Activated T-helper 17 cell treated with anti-CD3 and anti-CD28 coated beads, Interleukin-2, amount 50 U/mL, for 72 hours (primary cell): ENCODE measurements around the gene SLC1A5. TPM values are rescaled to one million over a fixed set of nuclear protein-coding genes. Genes with fewer than 3 reads are reported as not detected.
"Not testable (repeated sequence)": the region's sequence is repeated elsewhere in the genome, so short reads cannot be mapped to it uniquely, and the experiment has no call there.

ENCODE experiments used
- ATAC-seq: fragments of 150-1000 bp; cut with Tn5 transposase; replicated peaks from 2 replicates; pipeline ENCODE4 v1.10.0; 2021; ENCODE audit warnings: mild to moderate bottlenecking, moderate library complexity
- H3K27ac Mint-ChIP-seq: one replicate; pipeline ENCODE4 v1.8.0; 2022; ENCODE audit warnings: mixed read lengths
- H3K27me3 Mint-ChIP-seq: one replicate; pipeline ENCODE4 v1.8.0; 2022; ENCODE audit warnings: mixed read lengths
- H3K36me3 Mint-ChIP-seq: one replicate; pipeline ENCODE4 v1.8.0; 2022; ENCODE audit warnings: low read depth, mild to moderate bottlenecking, mixed read lengths
- H3K4me1 Mint-ChIP-seq: one replicate; pipeline ENCODE4 v1.8.0; 2022; ENCODE audit warnings: mixed read lengths
- H3K4me3 Mint-ChIP-seq: one replicate; pipeline ENCODE4 v1.8.0; 2022; ENCODE audit warnings: mild to moderate bottlenecking, mixed read lengths
- H3K9me3 Mint-ChIP-seq: one replicate; pipeline ENCODE4 v1.8.0; 2022; ENCODE audit warnings: mixed read lengths
- total RNA-seq, 2 donors: library from RNA; stranded (reverse); gene quantifications; one replicate each; pipeline ENCODE4 v1.2.3, GENCODE V29; 2022

Gene SLC1A5
- total RNA-seq, 2 donors from 2014 or later, result 119 to 221 TPM

DNA sequence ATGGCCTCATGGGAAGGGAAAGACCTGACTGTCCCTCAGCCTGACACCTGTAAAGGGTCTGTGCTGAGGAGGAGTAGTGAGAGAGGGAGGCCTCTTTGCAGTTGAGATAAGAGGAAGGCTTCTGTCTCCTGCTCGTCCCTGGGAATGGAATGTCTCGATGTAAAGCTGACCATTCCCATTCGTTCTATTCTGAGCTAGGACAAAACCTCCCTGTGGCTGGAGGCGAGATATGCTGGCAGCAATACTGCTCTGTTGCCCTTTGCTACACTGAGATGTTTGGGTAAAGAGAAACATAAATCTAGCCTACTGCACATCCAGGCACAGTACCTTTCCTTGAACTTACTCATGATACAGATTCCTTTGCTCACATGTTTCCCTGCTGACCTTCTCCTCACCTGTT, 19.6 kb downstream of the SLC1A5 start:
- not testable (repeated sequence) for H3K27ac Mint-ChIP-seq, H3K4me3 Mint-ChIP-seq, H3K36me3 Mint-ChIP-seq, H3K27me3 Mint-ChIP-seq, ATAC-seq, H3K9me3 Mint-ChIP-seq, H3K4me1 Mint-ChIP-seq

DNA sequence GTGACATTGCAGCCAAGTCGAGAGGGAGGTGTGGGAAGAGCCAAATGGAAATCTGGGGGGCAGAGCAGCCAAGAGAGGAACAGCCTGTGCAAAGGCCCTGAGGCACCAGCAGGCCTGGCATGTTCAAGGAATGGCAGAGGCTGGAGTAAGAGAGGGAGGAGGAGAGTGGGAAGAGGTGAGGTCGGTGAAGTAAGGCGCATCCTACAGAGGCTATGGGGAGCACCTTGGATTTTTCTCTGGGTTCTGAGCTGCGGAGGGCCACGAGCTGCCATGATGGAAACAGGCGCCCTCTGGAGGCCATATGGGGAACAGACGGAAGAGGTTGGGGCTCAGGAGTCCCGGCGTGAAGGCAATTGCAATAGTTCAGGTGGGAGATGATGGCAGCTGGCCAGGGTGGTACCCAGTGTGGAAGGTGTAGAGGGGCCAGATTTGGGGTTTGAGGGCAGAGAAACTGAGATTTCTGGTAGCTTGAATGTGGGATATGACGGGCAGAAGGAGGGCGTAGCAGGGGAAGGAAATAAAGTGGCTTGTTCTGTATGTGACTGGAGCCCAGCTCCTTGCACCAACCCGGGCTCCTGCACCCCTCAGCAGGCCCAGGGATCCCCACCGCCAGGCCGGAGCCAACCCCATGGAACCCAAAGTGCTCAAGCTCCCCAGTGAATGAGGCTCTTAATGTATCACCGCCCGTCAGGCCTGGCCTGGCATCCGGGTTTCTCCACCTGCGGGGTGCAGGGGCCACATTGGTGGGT, 21.7 kb downstream of the SLC1A5 start:
- H3K4me1 Mint-ChIP-seq, result peaks cover 6% of the 10 kb centered on the region
- H3K27me3 Mint-ChIP-seq, result no peaks in the 10 kb centered on the region
- no peak overlapping the region for H3K27ac Mint-ChIP-seq
- ATAC-seq, result peak; percentile 88
- no peak overlapping the region for H3K4me3 Mint-ChIP-seq
- no peaks in the 10 kb centered on the region for H3K9me3 Mint-ChIP-seq
- no peaks in the 10 kb centered on the region for H3K36me3 Mint-ChIP-seq

DNA sequence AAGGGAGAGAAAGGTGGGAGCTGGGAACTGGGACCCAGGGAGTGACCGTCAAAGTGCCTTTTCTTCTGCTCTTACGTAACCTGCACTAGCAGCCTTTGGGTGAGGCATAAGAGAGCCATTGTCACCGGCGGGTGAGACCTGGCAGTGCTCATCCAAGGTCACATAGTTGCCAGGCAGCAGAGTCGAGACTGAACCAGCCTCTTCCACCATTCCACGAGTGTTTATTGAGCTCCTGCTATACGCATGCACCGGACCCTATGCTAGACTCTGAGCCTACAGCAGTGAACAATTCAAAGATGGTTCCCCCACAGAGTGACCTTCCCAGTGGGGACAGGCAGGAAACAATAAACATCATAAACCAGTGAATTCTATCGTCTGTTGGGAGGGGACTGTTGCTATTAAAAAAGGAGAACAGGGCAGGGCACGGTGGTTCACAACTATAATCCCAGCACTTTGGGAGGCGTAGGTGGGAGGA, 23.5 kb downstream of the SLC1A5 start:
- no peak for ATAC-seq
- no peak overlapping the region for H3K27ac Mint-ChIP-seq
- no peaks in the 10 kb centered on the region for H3K27me3 Mint-ChIP-seq

DNA sequence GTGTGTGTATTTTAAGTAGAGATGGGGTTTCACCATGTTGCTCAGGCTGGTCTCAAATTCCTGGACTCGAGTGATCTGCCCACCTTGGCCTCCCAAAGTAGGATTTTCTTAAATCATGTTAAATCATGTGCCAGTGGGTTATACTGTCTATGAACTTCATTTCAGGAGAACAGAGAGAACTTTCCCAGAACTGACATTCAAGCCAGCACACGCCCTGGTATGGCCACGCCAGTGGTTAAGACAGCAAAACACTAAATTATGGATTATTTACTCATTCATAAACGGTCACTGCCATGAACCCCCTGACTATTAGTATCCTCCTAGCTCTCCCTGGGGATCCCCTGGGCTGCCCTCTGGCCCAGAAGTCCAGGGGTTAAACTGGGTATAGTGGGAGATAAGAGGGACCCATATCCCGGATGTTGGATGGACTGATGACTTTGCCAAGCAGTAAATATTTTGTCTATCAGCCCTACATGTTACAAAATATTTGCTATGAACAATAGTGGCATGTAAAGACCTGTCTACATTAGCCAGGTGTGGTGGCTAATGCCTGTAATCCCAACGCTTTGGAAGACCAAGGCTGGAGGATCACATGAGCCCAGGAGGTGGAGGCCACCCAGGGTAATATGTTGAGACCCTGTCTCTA, 26.0 kb downstream of the SLC1A5 start:
- no peak for ATAC-seq
- Mint-ChIP-seq H3K9me3 (no peaks in the 10 kb centered on the region), H3K27me3 (no peaks in the 10 kb centered on the region), H3K36me3 (no peaks in the 10 kb centered on the region), H3K4me3 (no peak overlapping the region), H3K4me1 (peaks cover 6% of the 10 kb centered on the region), H3K27ac (no peak overlapping the region)

More for the DNA sequence above, 23.5 kb downstream of the SLC1A5 start:
- H3K4me3 Mint-ChIP-seq, result no peak overlapping the region
- H3K36me3 Mint-ChIP-seq, result no peaks in the 10 kb centered on the region
- H3K4me1 Mint-ChIP-seq, result peaks cover 6% of the 10 kb centered on the region
- H3K9me3 Mint-ChIP-seq, result no peaks in the 10 kb centered on the region

DNA sequence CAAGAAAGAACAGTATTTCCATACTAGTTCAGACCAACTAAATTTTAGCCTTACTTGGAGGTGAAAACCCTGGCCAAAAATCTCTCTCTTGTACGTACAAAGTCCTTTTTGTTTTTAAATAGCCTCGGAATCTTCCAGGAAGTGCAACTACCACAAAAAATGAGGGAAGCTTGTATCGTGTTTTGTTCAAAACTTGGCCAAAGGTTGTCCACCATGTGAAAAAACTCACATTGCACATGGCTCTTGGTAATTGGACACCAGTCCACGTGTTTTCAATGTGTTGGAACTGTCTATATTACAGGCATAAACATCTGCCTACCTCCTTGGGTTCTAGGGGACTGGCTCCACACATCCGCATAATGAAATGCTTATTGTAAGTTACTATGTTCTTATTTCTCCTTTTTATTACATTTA, 27.0 kb downstream of the SLC1A5 start:
- Mint-ChIP-seq H3K36me3 (no peaks in the 10 kb centered on the region), H3K27ac (no peak overlapping the region), H3K9me3 (no peaks in the 10 kb centered on the region), H3K4me1 (peaks cover under 1% of the 10 kb centered on the region), H3K27me3 (no peaks in the 10 kb centered on the region), H3K4me3 (no peak overlapping the region)
- ATAC-seq, result no peak

DNA sequence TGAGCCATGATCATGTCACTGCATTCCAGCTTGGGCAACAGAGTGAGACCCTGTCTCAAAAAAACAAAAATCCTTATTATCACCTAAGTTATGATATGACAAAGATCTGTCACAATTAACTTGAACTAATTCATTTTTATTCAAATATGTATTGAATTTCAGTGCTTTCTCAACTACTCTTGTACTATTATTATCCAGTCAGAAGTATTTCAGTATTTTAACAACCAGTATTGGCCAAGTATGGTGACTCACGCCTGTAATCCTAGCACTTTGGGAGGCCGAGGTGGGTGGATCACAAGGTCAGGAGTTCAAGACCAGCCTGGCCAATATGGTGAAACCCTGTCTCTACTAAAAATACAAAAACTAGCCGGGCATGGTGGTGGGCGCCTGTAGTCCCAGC, 27.5 kb downstream of the SLC1A5 start:
- ATAC-seq, H3K27ac Mint-ChIP-seq, H3K27me3 Mint-ChIP-seq, H3K4me3 Mint-ChIP-seq, H3K36me3 Mint-ChIP-seq, H3K4me1 Mint-ChIP-seq, H3K9me3 Mint-ChIP-seq: not testable (repeated sequence)

DNA sequence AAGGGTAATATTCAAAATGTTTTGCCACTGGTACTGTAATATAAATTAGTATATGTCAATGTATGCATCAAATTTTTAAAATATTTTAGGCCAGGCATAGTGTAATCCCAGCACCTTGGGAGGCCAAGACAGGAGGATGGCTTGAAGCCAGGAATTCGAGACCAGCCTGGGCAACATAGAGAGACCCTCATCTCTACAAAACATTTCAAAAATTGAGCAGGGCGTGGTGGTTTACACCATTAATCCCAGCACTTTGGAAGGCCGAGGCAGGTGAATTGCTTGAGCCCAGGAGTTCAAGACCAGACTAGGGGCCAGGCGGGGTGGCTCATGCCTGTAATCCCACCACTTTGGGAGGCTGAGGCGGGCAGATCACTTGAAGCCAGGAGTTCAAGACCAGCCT, 28.0 kb downstream of the SLC1A5 start:
- no peak overlapping the region for H3K27ac Mint-ChIP-seq
- no peaks in the 10 kb centered on the region for H3K36me3 Mint-ChIP-seq
- no peaks in the 10 kb centered on the region for H3K4me1 Mint-ChIP-seq
- no peak overlapping the region for H3K4me3 Mint-ChIP-seq
- ATAC-seq, result no peak
- H3K27me3 Mint-ChIP-seq, result no peaks in the 10 kb centered on the region
- H3K9me3 Mint-ChIP-seq, result no peaks in the 10 kb centered on the region

DNA sequence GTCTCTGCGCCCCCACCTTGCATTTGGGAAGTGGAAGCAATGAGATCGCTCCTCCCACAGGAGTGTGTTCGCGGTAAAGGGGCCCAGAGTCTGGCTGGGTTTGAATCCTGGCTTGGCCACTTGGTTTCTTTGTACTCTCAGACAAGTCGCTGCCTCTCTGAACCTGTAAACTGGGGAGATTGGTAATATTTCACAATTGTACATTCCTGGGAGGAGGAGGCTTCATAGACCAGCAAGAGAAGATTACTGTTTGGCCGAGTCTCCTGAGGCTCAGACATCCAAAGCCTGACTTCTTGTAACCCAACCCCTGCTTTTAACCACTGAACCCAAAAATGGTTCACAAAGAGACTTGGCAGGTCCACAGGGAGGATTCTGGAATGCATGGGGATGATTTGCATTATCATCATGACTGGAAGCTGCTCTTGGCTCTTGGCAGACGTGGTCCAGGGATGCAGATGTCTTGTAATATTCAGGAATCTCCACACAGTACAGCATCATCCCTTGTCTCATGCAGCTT, 28.5 kb downstream of the SLC1A5 start:
- no peaks in the 10 kb centered on the region for H3K27me3 Mint-ChIP-seq
- H3K27ac Mint-ChIP-seq, result no peak overlapping the region
- H3K9me3 Mint-ChIP-seq, result no peaks in the 10 kb centered on the region
- no peak for ATAC-seq
- no peaks in the 10 kb centered on the region for H3K36me3 Mint-ChIP-seq
- no peak overlapping the region for H3K4me3 Mint-ChIP-seq
- H3K4me1 Mint-ChIP-seq, result no peaks in the 10 kb centered on the region

DNA sequence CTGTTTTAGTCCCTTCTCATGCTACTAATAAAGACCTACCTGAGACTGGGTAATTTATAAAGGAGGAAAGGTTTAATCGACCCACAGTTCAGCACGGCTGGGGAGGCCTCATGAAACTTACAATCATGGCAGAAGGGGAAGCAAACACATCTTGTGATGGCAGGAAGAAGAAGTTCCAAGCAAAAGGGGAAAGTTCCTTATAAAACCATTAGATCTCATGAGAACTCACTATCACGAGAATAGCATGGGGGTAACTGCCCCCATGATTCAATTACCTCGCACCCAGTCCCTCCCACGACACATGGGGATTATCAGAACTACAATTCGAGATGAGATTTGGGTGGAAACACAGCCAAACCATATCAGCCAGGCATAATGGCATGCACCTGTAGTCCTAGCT, 29.2 kb downstream of the SLC1A5 start:
- ATAC-seq, result no peak
- Mint-ChIP-seq H3K4me3 (no peak overlapping the region), H3K27me3 (no peaks in the 10 kb centered on the region)

DNA sequence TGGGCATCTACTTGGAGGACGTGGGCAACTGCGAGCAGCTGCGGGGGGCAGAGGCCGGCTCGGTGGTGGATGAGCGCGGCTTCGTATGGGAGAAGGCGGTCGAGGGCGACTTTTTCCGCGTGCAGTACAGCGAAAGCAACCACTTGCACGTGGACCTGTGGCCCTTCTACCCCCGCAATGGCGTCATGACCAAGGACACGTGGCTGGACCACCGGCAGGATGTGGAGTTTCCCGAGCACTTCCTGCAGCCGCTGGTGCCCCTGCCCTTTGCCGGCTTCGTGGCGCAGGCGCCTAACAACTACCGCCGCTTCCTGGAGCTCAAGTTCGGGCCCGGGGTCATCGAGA, 31.9 kb downstream of the SLC1A5 start:
- H3K4me1 Mint-ChIP-seq, result peaks cover 7% of the 10 kb centered on the region
- H3K27me3 Mint-ChIP-seq, result no peaks in the 10 kb centered on the region
- no peak for ATAC-seq
- no peak overlapping the region for H3K27ac Mint-ChIP-seq
- no peaks in the 10 kb centered on the region for H3K36me3 Mint-ChIP-seq
- H3K4me3 Mint-ChIP-seq, result no peak overlapping the region
- no peaks in the 10 kb centered on the region for H3K9me3 Mint-ChIP-seq

More for the DNA sequence above, 29.2 kb downstream of the SLC1A5 start:
- no peaks in the 10 kb centered on the region for H3K9me3 Mint-ChIP-seq
- no peak overlapping the region for H3K27ac Mint-ChIP-seq
- no peaks in the 10 kb centered on the region for H3K4me1 Mint-ChIP-seq
- no peaks in the 10 kb centered on the region for H3K36me3 Mint-ChIP-seq

DNA sequence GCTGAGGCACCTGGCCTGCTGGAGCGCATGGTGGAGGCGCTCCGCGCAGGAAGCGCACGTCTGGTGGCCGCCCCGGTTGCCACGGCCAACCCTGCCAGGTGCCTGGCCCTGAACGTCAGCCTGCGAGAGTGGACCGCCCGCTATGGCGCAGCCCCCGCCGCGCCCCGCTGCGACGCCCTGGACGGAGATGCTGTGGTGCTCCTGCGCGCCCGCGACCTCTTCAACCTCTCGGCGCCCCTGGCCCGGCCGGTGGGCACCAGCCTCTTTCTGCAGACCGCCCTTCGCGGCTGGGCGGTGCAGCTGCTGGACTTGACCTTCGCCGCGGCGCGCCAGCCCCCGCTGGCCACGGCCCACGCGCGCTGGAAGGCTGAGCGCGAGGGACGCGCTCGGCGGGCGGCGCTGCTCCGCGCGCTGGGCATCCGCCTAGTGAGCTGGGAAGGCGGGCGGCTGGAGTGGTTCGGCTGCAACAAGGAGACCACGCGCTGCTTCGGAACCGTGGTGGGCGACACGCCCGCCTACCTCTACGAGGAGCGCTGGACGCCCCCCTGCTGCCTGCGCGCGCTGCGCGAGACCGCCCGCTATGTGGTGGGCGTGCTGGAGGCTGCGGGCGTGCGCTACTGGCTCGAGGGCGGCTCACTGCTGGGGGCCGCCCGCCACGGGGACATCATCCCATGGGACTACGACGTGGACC, 32.4 kb downstream of the SLC1A5 start:
- Mint-ChIP-seq H3K27me3 (no peaks in the 10 kb centered on the region), H3K4me1 (peaks cover 7% of the 10 kb centered on the region), H3K4me3 (no peak overlapping the region), H3K27ac (no peak overlapping the region), H3K36me3 (no peaks in the 10 kb centered on the region), H3K9me3 (no peaks in the 10 kb centered on the region)
- no peak for ATAC-seq

DNA sequence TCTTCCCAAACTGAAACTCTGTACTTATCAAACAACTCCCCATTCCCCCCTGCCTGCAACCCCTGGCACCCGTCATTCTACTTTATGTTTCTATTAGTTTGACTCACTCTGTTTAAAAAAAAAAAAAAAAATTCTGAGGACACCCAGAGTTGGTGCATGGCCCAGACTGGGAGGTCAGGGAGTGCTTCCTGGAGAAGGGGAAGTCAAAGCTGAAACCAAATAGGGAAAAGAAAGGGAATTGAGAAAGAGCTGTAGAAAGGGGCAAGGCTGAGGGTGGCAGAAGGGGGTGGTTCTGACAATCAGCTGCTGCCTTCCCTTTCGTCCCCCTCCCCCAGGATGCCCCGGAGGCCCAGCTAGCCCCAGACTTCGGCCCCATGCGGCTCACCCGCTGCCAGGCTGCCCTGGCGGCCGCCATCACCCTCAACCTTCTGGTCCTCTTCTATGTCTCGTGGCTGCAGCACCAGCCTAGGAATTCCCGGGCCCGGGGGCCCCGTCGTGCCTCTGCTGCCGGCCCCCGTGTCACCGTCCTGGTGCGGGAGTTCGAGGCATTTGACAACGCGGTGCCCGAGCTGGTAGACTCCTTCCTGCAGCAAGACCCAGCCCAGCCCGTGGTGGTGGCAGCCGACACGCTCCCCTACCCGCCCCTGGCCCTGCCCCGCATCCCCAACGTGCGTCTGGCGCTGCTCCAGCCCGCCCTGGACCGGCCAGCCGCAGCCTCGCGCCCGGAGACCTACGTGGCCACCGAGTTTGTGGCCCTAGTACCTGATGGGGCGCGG, 33.1 kb downstream of the SLC1A5 start:
- ATAC-seq, result no peak
- H3K27ac Mint-ChIP-seq, result no peak overlapping the region
- H3K36me3 Mint-ChIP-seq, result no peaks in the 10 kb centered on the region
- H3K9me3 Mint-ChIP-seq, result no peaks in the 10 kb centered on the region
- no peak overlapping the region for H3K4me3 Mint-ChIP-seq
- H3K4me1 Mint-ChIP-seq, result peaks cover 7% of the 10 kb centered on the region
- no peaks in the 10 kb centered on the region for H3K27me3 Mint-ChIP-seq

DNA sequence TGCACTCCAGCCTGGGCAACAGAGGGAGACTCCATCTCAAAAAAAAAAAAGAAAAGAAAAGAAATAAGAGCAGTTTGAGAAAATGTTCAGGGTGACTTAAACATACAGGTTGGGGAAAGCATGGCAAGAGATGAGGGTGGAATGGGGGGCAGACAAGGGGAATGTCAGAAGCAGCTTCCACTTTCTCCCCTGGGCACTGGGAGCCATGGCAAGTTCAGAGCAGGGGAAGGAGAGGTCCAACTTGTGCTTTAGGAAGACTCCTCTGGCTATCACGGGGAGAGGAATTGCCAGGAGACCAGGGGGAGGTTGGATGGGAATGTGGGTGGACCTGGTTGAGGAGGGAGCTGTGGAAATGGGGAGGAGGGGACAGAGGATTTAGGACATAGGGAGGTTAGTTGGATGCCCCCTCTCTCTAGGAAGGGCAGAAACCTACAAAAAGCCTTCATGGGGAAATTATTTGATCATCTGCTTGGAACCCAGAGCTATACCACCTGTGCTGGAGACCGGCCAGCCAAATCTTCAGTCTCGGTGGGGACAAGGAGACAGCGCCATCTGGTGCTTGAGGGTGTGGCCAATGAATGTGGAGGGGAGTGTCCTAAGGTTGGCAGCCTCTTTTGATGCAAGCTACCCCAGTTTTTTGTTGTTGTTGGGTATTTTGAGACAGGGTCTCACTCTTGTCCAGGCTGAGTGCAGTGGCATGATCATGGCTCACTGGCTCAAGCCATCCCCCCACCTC, 34.8 kb downstream of the SLC1A5 start:
- Mint-ChIP-seq H3K27me3 (no peaks in the 10 kb centered on the region), H3K4me3 (no peak overlapping the region), H3K4me1 (peaks cover 7% of the 10 kb centered on the region), H3K9me3 (no peaks in the 10 kb centered on the region), H3K36me3 (no peaks in the 10 kb centered on the region), H3K27ac (no peak overlapping the region)
- ATAC-seq, result peak; percentile 86
